Neural crest cell (in vitro differentiated cells): ENCODE data around the gene PPP1R14C. TPM values are rescaled to one million over a fixed set of nuclear protein-coding genes. Genes with fewer than 3 reads are reported as not detected.

Source experiments
- DNase-seq: peaks from one replicate; pipeline ENCODE4 v3.0.0; 2021; ENCODE audit warnings: low read depth, mixed read lengths, low spot score
- H3K27ac Mint-ChIP-seq: one replicate; pipeline ENCODE4 v1.8.0; 2021; ENCODE audit warnings: mild to moderate bottlenecking, mixed read lengths; ENCODE audit not compliant: unreplicated experiment
- H3K27me3 Mint-ChIP-seq: 2 replicates; pipeline ENCODE4 v1.8.0; 2021; ENCODE audit warnings: low read depth, mild to moderate bottlenecking, mixed read lengths
- H3K36me3 Mint-ChIP-seq: 2 replicates; pipeline ENCODE4 v1.8.0; 2021; ENCODE audit warnings: low read depth, mild to moderate bottlenecking, mixed read lengths
- H3K4me1 Mint-ChIP-seq: 2 replicates; pipeline ENCODE4 v1.8.0; 2021; ENCODE audit warnings: mixed read lengths
- H3K4me3 Mint-ChIP-seq: one replicate; pipeline ENCODE4 v1.8.0; 2021; ENCODE audit warnings: mild to moderate bottlenecking, mixed read lengths
- H3K9me3 Mint-ChIP-seq: 2 replicates; pipeline ENCODE4 v1.8.0; 2021; ENCODE audit warnings: mixed read lengths
- CTCF ChIP-seq: fragments of 200-600 bp; sonication (generic); conservative IDR thresholded peaks from 2 replicates; pipeline ENCODE4 v1.5.0; 2021; ENCODE audit warnings: antibody characterized with exemption, mild to moderate bottlenecking
- total RNA-seq: library from RNA; stranded (reverse); gene quantifications from 2 replicates; pipeline ENCODE4 v1.2.1, GENCODE V29; 2021

PPP1R14C gene
- total RNA-seq, 1 donor from 2014 or later = 7.3 TPM

GRCh38 chr6:150271501-150272263 lies 128.8 kb downstream of the PPP1R14C start:
- Mint-ChIP-seq H3K4me1 (peaks cover 46% of the 10 kb centered on the region), H3K36me3 (no peaks in the 10 kb centered on the region), H3K27ac (no peak overlapping the region), H3K27me3 (no peaks in the 10 kb centered on the region), H3K9me3 (peaks cover 6% of the 10 kb centered on the region), H3K4me3 (no peak overlapping the region)
- DNase-seq = no peak
- TF ChIP-seq CTCF = no peak

GRCh38 chr6:150272264-150272975 lies 129.6 kb downstream of the PPP1R14C start:
- Mint-ChIP-seq H3K27ac (peak overlapping the region; percentile 59), H3K4me1 (peaks cover 50% of the 10 kb centered on the region), H3K36me3 (no peaks in the 10 kb centered on the region), H3K9me3 (peaks cover 6% of the 10 kb centered on the region), H3K27me3 (no peaks in the 10 kb centered on the region), H3K4me3 (no peak overlapping the region)
- no peak for TF ChIP-seq CTCF
- DNase-seq = no peak

- Mint-ChIP-seq H3K27me3 (no peaks in the 10 kb centered on the region), H3K27ac (no peak overlapping the region), H3K9me3 (peaks cover 6% of the 10 kb centered on the region), H3K4me1 (peaks cover 53% of the 10 kb centered on the region), H3K36me3 (no peaks in the 10 kb centered on the region), H3K4me3 (no peak overlapping the region)
- no peak for TF ChIP-seq CTCF
- DNase-seq = no peak
Measured at GRCh38 chr6:150272976-150273315, 130.1 kb downstream of the PPP1R14C start.

DNA sequence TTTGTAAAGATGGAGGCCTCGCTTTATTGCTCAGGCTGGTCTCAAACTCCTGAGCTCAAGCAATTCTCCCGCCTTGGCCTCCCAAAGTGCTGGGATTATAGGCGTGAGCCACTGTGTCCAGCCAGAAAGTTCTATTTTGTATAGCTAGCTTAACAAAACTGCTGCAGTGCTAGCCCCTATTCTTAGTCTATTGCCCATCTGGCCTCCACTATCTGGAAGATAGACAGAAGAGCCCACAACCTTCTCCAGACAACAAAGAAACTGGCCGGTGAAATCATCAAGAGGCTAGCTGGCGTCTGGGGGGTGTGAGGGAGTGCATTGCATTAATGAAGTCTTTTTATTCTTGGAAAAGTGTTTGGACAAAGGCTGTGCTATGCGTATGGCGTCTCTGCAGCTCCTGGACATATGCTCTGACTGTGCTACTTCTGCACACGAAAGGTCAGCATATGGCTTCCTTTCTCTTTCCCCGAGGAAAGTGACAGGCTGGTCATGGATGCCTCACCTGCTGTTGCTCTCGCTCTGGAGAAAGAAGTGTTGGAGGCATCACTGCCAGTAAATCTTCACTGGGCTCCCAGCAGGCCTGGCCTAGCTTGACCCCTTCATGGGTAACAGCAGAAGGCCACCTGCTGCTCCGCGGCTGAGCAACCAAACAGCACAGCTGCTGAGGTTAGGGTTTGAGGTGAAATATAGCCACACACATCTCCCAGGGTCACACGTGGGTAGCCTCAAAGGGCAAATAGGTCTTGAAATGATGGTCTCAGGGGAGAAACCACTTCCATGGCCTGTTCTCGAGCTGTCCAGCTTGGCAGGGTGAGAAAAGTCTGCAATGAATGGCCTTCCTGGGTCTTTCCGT lies 130.8 kb downstream of the PPP1R14C start:
- TF ChIP-seq CTCF = no peak
- Mint-ChIP-seq H3K4me3 (no peak overlapping the region), H3K9me3 (peaks cover 4% of the 10 kb centered on the region), H3K36me3 (no peaks in the 10 kb centered on the region), H3K4me1 (peaks cover 53% of the 10 kb centered on the region), H3K27ac (peak overlapping the region; percentile 75), H3K27me3 (no peaks in the 10 kb centered on the region)
- no peak for DNase-seq

DNA sequence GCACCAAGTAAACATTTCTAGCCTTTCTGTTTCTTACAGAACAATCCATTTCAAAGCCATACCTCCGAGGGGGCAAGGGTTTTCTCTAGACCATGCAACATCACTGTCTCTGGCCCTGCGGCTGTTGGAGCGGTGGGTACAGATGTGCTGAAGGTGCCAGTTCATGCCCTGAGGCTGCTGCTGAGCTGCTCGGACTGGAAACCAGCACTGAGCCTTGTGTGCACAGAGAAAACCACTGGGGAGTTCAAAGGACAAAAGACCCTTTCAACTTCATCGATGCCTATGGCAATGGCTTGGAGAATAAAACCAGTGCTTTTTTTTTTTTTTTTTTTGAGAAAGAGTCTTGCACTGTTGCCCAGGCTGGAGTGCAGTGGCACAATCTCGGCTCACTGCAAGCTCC lies 132.6 kb downstream of the PPP1R14C start:
- Mint-ChIP-seq H3K36me3 (no peaks in the 10 kb centered on the region), H3K27ac (peak overlapping the region; percentile 85)

More for the DNA sequence above, 132.6 kb downstream of the PPP1R14C start:
- no peak for DNase-seq
- Mint-ChIP-seq H3K9me3 (no peaks in the 10 kb centered on the region), H3K27me3 (no peaks in the 10 kb centered on the region), H3K4me3 (no peak overlapping the region), H3K4me1 (peaks cover 55% of the 10 kb centered on the region)
- TF ChIP-seq CTCF = no peak
